HepG2 (cell line): ENCODE measurements around the gene TMEM198. TPM values are rescaled to one million over a fixed set of nuclear protein-coding genes. Genes with fewer than 3 reads are reported as not detected.

Experiments
- ATAC-seq: fragments of 200-7000 bp; cut with Tn5 transposase; 3 replicates; pipeline ENCODE4 v1.9.1; 2020; ENCODE audit warnings: mild to moderate bottlenecking, moderate library complexity
- BruUV-seq: library from RNA; stranded (reverse); fragments of 400-500 nt; replicated peaks from 2 replicates; lab custom pipeline; 2021; lab: Mats Ljungman, UMichigan
- CTCF ChIA-PET: fragments of 300-600 bp; formaldehyde crosslinking; extraction: SDS; loops from one replicate; lab custom pipeline; 2021; ENCODE audit warnings: low total read pairs, inconsistent platforms, low intra/inter-chr PET ratio; lab: Yijun Ruan, JAX
- POLR2A ChIA-PET: fragments of 350-600 bp; sonication (Branson Sonifier 250); formaldehyde crosslinking; loops from one replicate; lab custom pipeline; 2020; ENCODE audit warnings: antibody characterized with exemption, inconsistent platforms; lab: Yijun Ruan, JAX
- DNase-seq: peaks from one replicate; pipeline ENCODE4 v3.0.0-alpha.2; 2015; ENCODE audit warnings: low spot score
- FAIRE-seq: peaks from 3 replicates; lab custom pipeline; 2011; peaks lifted over from hg19 to GRCh38; lab: Jason Lieb, UNC
- H2AFZ ChIP-seq: one replicate; pipeline ENCODE4 v1.6.1; 2011; ENCODE audit warnings: low read length, inconsistent platforms
- H3K27ac ChIP-seq: fragments of 300-600 bp; 3 replicates; pipeline ENCODE4 v1.8.0; 2011; ENCODE audit warnings: mixed run types, mild to moderate bottlenecking, mixed read lengths, low read length, inconsistent platforms; ENCODE audit not compliant: insufficient read depth; ENCODE audit errors: extremely low read length
- H3K27me3 ChIP-seq, 2 experiments: fragments of 200-600 bp in 1 of 2; 2 replicates in 1 of 2; 3 replicates in 1 of 2; pipeline versions ENCODE4 v1.6.0 to v1.8.0; 2011; ENCODE audit warnings: low read length in 2 of 2, mild to moderate bottlenecking in 2 of 2, moderate library complexity in 2 of 2, inconsistent platforms in 1 of 2; ENCODE audit not compliant: insufficient read depth in 2 of 2, control insufficient read depth in 1 of 2
- H3K36me3 ChIP-seq, 2 experiments: fragments of 200-600 bp in 1 of 2; replicated peaks in 1 of 2; 2 replicates in 1 of 2; 3 replicates in 1 of 2; pipeline versions ENCODE4 v1.5.1 to v1.8.0; 2011; ENCODE audit warnings: low read length in 2 of 2, inconsistent platforms in 1 of 2; ENCODE audit not compliant: insufficient read depth in 2 of 2, control insufficient read depth in 1 of 2
- H3K4me1 ChIP-seq: 2 replicates; pipeline ENCODE4 v1.5.1; 2012; ENCODE audit warnings: low read length, inconsistent platforms; ENCODE audit not compliant: insufficient read depth
- H3K4me2 ChIP-seq: 2 replicates; pipeline ENCODE4 v1.6.0; 2011; ENCODE audit warnings: low read depth, low read length, inconsistent platforms
- H3K4me3 ChIP-seq, 3 experiments: fragments of 200-600 bp in 1 of 3; sonication (generic), shearing (Covaris generic) in 1 of 3; replicated peaks in 1 of 3; 2 replicates each; pipeline ENCODE4 v1.5.1; 2011 to 2016; ENCODE audit warnings: low read length in 3 of 3, inconsistent platforms in 2 of 3, low read depth in 2 of 3, mild to moderate bottlenecking in 2 of 3, control low read depth in 1 of 3, mixed read lengths in 1 of 3; ENCODE audit not compliant: insufficient read depth in 1 of 3
- H3K79me2 ChIP-seq: one replicate; pipeline ENCODE4 v1.6.1; 2011; ENCODE audit warnings: low read length, inconsistent platforms; ENCODE audit not compliant: insufficient read depth
- H3K9ac ChIP-seq: 2 replicates; pipeline ENCODE4 v1.6.0; 2011; ENCODE audit warnings: mild to moderate bottlenecking, low read depth, low read length, inconsistent platforms; ENCODE audit not compliant: insufficient read depth
- H3K9me3 ChIP-seq: 2 replicates; pipeline ENCODE4 v1.5.1; 2012; ENCODE audit warnings: mild to moderate bottlenecking, low read length
- H4K20me1 ChIP-seq: 2 replicates; pipeline ENCODE4 v1.6.0; 2011; ENCODE audit warnings: inconsistent platforms, mild to moderate bottlenecking, low read length, moderate library complexity; ENCODE audit not compliant: insufficient read depth
- AFF4 ChIP-seq: sonication (generic); formaldehyde crosslinking; IDR thresholded peaks from 2 replicates; pipeline ENCODE4 v1.4.0; 2020; ENCODE audit warnings: missing genetic modification reagents
- AGO1 ChIP-seq: fragments of 200-400 bp; formaldehyde crosslinking; IDR thresholded peaks from 2 replicates; pipeline ENCODE4 v1.6.1; 2017; ENCODE audit warnings: mild to moderate bottlenecking, low read depth, low read length, moderate library complexity; ENCODE audit not compliant: poor library complexity, severe bottlenecking
- ATF7-NPFF ChIP-seq: sonication (generic); formaldehyde crosslinking; IDR thresholded peaks from 2 replicates; pipeline ENCODE4 v1.8.1; 2023; ENCODE audit warnings: mild to moderate bottlenecking, low read depth, missing genetic modification reagents, moderate library complexity
- CBX5 ChIP-seq: sonication (generic); formaldehyde crosslinking; IDR thresholded peaks from 2 replicates; pipeline ENCODE4 v1.4.0; 2020; ENCODE audit warnings: missing genetic modification reagents, borderline replicate concordance
- FOXK1 ChIP-seq: sonication (generic); formaldehyde crosslinking; IDR thresholded peaks from 2 replicates; pipeline ENCODE4 v1.4.0; 2020; ENCODE audit warnings: low read depth, missing genetic modification reagents, borderline replicate concordance
- HHEX ChIP-seq: IDR thresholded peaks from 2 replicates; pipeline ENCODE4 v1.6.1; 2016; ENCODE audit warnings: control low read depth
- JUN ChIP-seq: sonication (generic); formaldehyde crosslinking; IDR thresholded peaks from 2 replicates; pipeline ENCODE4 v1.4.0; 2020; ENCODE audit warnings: mild to moderate bottlenecking, missing genetic modification reagents
- KLF6 ChIP-seq: IDR thresholded peaks from 2 replicates; pipeline ENCODE4 v1.8.0; 2016; ENCODE audit warnings: missing biosample characterization, missing genetic modification reagents
- RBFOX2 ChIP-seq: fragments of 200-400 bp; formaldehyde crosslinking; IDR thresholded peaks from 2 replicates; pipeline ENCODE4 v1.6.1; 2017; ENCODE audit warnings: low read depth, mild to moderate bottlenecking, low read length
- ZFP36L2 ChIP-seq: sonication (generic); formaldehyde crosslinking; IDR thresholded peaks from 2 replicates; pipeline ENCODE4 v1.4.0; 2020; ENCODE audit warnings: missing genetic modification reagents
- ZNF17 ChIP-seq: sonication (generic); formaldehyde crosslinking; IDR thresholded peaks from 2 replicates; pipeline ENCODE4 v1.5.0; 2020; ENCODE audit warnings: mild to moderate bottlenecking, missing genetic modification reagents
- ZNF713 ChIP-seq: sonication (generic); formaldehyde crosslinking; IDR thresholded peaks from 2 replicates; pipeline ENCODE4 v1.4.0; 2020; ENCODE audit warnings: mild to moderate bottlenecking, missing genetic modification reagents
- WGBS: methylation state at CpG from one replicate; pipeline ENCODE4 v1.1.6; 2017; ENCODE audit warnings: low lambda C conversion rate; 5-methylcytosine and 5-hydroxymethylcytosine counted together
- in situ Hi-C: cut with HindIII; loops from 2 replicates; pipeline ENCODE4 v1.10.0; 2017; ENCODE audit warnings: low pct_unique_long_range_greater_than_20kb; ENCODE audit not compliant: extremely low pct_ligation_motif_present
- intact Hi-C: fragments of 100-400 bp; cut with micrococcal nuclease; formaldehyde crosslinking; loops from one replicate; pipeline ENCODE4 v1.10.0; 2022; ENCODE audit not compliant: unreplicated experiment
- polyA plus RNA-seq, 8 experiments: library from polyadenylated mRNA; depleted of rRNA in 3 of 8; stranded (reverse) in 7 of 8; unstranded in 1 of 8; fragments of >200 nt; fragmentation: Illumina TruSeq in 4 of 8; extraction: Trizol in 4 of 8; gene quantifications; 2 replicates each; pipeline versions ENCODE4 v1.2.1 to v1.2.3, GENCODE V29; 2011 to 2016; ENCODE audit warnings: low read depth in 4 of 8, missing spikeins in 1 of 8, mixed read lengths in 1 of 8; ENCODE audit not compliant: insufficient read depth in 1 of 8
- total RNA-seq, 5 experiments: library from RNA; depleted of rRNA; stranded (reverse); fragments of >200 nt; fragmentation: Illumina TruSeq; extraction: Trizol; gene quantifications; 2 replicates each; pipeline ENCODE4 v1.2.3, GENCODE V29; 2016; ENCODE audit warnings: low read depth in 1 of 5
- TF ChIP-seq, protein P1 (sequence below): sonication (generic); formaldehyde crosslinking; IDR thresholded peaks from 2 replicates; pipeline ENCODE4 v1.4.0; 2020; ENCODE audit warnings: missing genetic modification reagents, borderline replicate concordance
- TF ChIP-seq, protein P2 (sequence below): sonication (generic); formaldehyde crosslinking; IDR thresholded peaks from 2 replicates; pipeline ENCODE4 v1.4.0; 2020; ENCODE audit warnings: low read depth, mild to moderate bottlenecking, missing genetic modification reagents

The TMEM198 gene
- total and polyA plus RNA-seq, 2 of the 13 experiments (the other 11 are each of a cell fraction or from before 2014, with no cell fraction given) = 17.3 to 23.5 TPM

DNA sequence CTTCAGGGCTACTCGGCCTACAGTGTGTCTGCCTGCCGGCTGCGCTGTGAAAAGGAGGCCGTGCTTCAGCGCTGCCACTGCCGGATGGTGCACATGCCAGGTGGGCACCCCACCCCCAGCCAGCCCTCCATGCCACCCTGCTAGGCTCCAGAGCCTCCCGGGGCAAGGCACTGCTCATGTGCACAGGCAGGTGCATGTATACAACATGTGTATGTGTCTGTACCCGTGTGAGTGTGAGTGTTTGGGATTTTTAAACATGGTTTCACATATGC, 11.5 kb upstream of the TMEM198 start:
- no peaks in the 10 kb centered on the region for H3K9me3 ChIP-seq
- CTCF ChIA-PET = interaction anchor here (5.4 kb wide), 1 partner anchor 36 kb away, joined by 53 read pairs; a partner anchor contains a TSS
- TF ChIP-seq JUN (CRISPR knock-in tag) = no peak
- TF ChIP-seq, protein P1, sequence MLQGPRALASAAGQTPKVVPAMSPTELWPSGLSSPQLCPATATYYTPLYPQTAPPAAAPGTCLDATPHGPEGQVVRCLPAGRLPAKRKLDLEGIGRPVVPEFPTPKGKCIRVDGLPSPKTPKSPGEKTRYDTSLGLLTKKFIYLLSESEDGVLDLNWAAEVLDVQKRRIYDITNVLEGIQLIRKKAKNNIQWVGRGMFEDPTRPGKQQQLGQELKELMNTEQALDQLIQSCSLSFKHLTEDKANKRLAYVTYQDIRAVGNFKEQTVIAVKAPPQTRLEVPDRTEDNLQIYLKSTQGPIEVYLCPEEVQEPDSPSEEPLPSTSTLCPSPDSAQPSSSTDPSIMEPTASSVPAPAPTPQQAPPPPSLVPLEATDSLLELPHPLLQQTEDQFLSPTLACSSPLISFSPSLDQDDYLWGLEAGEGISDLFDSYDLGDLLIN = no peak
- TF ChIP-seq RBFOX2 = no peak
- no peak for TF ChIP-seq AGO1
- no peak for TF ChIP-seq CBX5 (CRISPR knock-in tag)
- no peak for TF ChIP-seq KLF6 (CRISPR knock-in tag)
- TF ChIP-seq ZNF713 (CRISPR knock-in tag) = no peak
- TF ChIP-seq HHEX (CRISPR knock-in tag) = no peak
- TF ChIP-seq AFF4 (CRISPR knock-in tag) = no peak
- TF ChIP-seq ZFP36L2 (CRISPR knock-in tag) = no peak
- TF ChIP-seq, protein P2, sequence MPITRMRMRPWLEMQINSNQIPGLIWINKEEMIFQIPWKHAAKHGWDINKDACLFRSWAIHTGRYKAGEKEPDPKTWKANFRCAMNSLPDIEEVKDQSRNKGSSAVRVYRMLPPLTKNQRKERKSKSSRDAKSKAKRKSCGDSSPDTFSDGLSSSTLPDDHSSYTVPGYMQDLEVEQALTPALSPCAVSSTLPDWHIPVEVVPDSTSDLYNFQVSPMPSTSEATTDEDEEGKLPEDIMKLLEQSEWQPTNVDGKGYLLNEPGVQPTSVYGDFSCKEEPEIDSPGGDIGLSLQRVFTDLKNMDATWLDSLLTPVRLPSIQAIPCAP (CRISPR knock-in tag) = no peak
- no peak for TF ChIP-seq ZNF17
- TF ChIP-seq FOXK1 (CRISPR knock-in tag) = no peak
- no peak for TF ChIP-seq ATF7-NPFF (CRISPR knock-in tag)
- no peaks in the 10 kb centered on the region for H3K79me2 ChIP-seq
- ATAC-seq (no peak), DNase-seq (no peak), FAIRE-seq (no peak)
- no peak overlapping the region for H2AFZ ChIP-seq
- H3K4me3 ChIP-seq = no peak overlapping the region
- in situ Hi-C loops = loop anchor here (5.0 kb wide), 2 partner anchors 40 to 130 kb away; no protein-coding TSS in a partner anchor
- H4K20me1 ChIP-seq = peaks cover under 1% of the 10 kb centered on the region; the same call in 1 of the 2 replicates
- H3K9ac ChIP-seq = no peak overlapping the region
- no peak overlapping the region for H3K27ac ChIP-seq
- POLR2A ChIA-PET = no interaction called here
- no TSS peak for BruUV-seq
- H3K4me1 ChIP-seq = peaks cover 11% of the 10 kb centered on the region
- 27% methylated on average over 5 of the region's 8 CpGs for whole genome bisulfite sequencing
- H3K27me3 ChIP-seq = peaks cover 18 to 88% of the 10 kb centered on the region in 2 experiments; a peak in 4 of 5 replicates
- intact Hi-C loops = loop anchor here (10.0 kb wide), 1 partner anchor 238 kb away; no protein-coding TSS in a partner anchor
- H3K36me3 ChIP-seq = no peaks in the 10 kb centered on the region
- no peak overlapping the region for H3K4me2 ChIP-seq
